Vagina (tissue), 2 donors: Measurements from ENCODE around the gene ASTN2. TPM values are rescaled to one million over a fixed set of nuclear protein-coding genes. Genes with fewer than 3 reads are reported as not detected.
A peak's percentile ranks its signal among the peaks of the same experiment; 100 is the strongest.

ENCODE experiments used
- DNase-seq, 2 donors: peaks; one replicate each; pipeline ENCODE4 v3.0.0-alpha.2; 2017; ENCODE audit errors: extremely low spot score in 2 of 2
- H3K27ac ChIP-seq: fragments of 200-600 bp; sonication (generic); one replicate; pipeline ENCODE4 v1.5.1; 2019
- H3K27me3 ChIP-seq: fragments of 200-600 bp; sonication (generic); one replicate; pipeline ENCODE4 v1.5.1; 2019
- H3K36me3 ChIP-seq, 2 donors: fragments of 200-600 bp; sonication (generic); one replicate each; pipeline ENCODE4 v1.5.1; 2017 to 2019
- H3K4me1 ChIP-seq: fragments of 200-600 bp; sonication (generic); one replicate; pipeline ENCODE4 v1.5.1; 2019
- H3K4me3 ChIP-seq, 2 donors: fragments of 200-600 bp; sonication (generic); 1 replicate in 1 of 2; 2 replicates in 1 of 2; pipeline ENCODE4 v1.5.1; 2016 to 2019
- H3K9me3 ChIP-seq: fragments of 200-600 bp; sonication (generic); one replicate; pipeline ENCODE4 v1.5.1; 2019
- CTCF ChIP-seq, 3 experiments: fragments of 450-650 bp in 2 of 3; fragments of 200-600 bp in 1 of 3; sonication (generic) in 1 of 3; IDR thresholded peaks; one replicate each; pipeline ENCODE4 v1.5.1; 2017 to 2019; ENCODE audit warnings: antibody characterized with exemption in 3 of 3, mild to moderate bottlenecking in 2 of 3, moderate library complexity in 2 of 3
- POLR2A ChIP-seq, 2 donors: fragments of 450-650 bp; IDR thresholded peaks; one replicate each; pipeline ENCODE4 v1.6.1; 2017; ENCODE audit warnings: antibody characterized with exemption in 2 of 2, mild to moderate bottlenecking in 2 of 2, moderate library complexity in 2 of 2
- POLR2AphosphoS5 ChIP-seq, 2 donors: sonication (generic); formaldehyde crosslinking; IDR thresholded peaks; one replicate each; pipeline ENCODE4 v1.9.0; 2017; ENCODE audit warnings: antibody characterized with exemption in 2 of 2, mild to moderate bottlenecking in 2 of 2, low read depth in 1 of 2; ENCODE audit not compliant: insufficient read depth in 1 of 2
- intact Hi-C: fragments of 100-400 bp; cut with DNase I; formaldehyde crosslinking; loops from one replicate; pipeline ENCODE4 v1.15.1; 2023
- total RNA-seq: library from RNA; depleted of rRNA; stranded (reverse); fragments of >200 nt; gene quantifications from one replicate; pipeline ENCODE4 v1.2.3, GENCODE V29; 2016

The ASTN2 gene
- total RNA-seq, 1 donor from 2014 or later = 4.4 TPM

GRCh38 chr9:116687074-116687753, 727.6 kb downstream of the ASTN2 start, which contains the start of gene TRIM32:
TRIM32 (plus strand) TSS chr9:116687305; CDS start chr9:116697743, 10,438 bp downstream.
- intact Hi-C loops = no loop called here
- H3K4me1 ChIP-seq = peaks cover 49% of the 10 kb centered on the region
- H3K4me3 ChIP-seq = peak within 1 kb of the TSS; percentile 79 to 81
- H3K27me3 ChIP-seq = no peaks in the 10 kb centered on the region
- TF ChIP-seq POLR2AphosphoS5 (IDR thresholded peaks at IDR 0.05; ENCODE audit: insufficient read depth in 1 of 2, low read depth in 1 of 2) = peak; percentile 7 to 68
- no peak for TF ChIP-seq POLR2A (IDR thresholded peaks at IDR 0.05)
- TF ChIP-seq CTCF (IDR thresholded peaks at IDR 0.05) = no peak
- peak within 1 kb of the TSS; percentile 86 for H3K27ac ChIP-seq
- DNase-seq = no peak
- no peaks in the 10 kb centered on the region for H3K9me3 ChIP-seq
- no peaks in the 10 kb centered on the region for H3K36me3 ChIP-seq

GRCh38 chr9:116686693-116687073, 728.2 kb downstream of the ASTN2 start:
- H3K4me1 ChIP-seq = peaks cover 44% of the 10 kb centered on the region
- no peaks in the 10 kb centered on the region for H3K27me3 ChIP-seq
- no peaks in the 10 kb centered on the region for H3K36me3 ChIP-seq
- H3K9me3 ChIP-seq = no peaks in the 10 kb centered on the region
- peak overlapping the region; percentile 79 to 81 for H3K4me3 ChIP-seq
- no peak for DNase-seq
- intact Hi-C loops = no loop called here
- TF ChIP-seq CTCF (IDR thresholded peaks at IDR 0.05) (no peak), POLR2AphosphoS5 (IDR thresholded peaks at IDR 0.05; ENCODE audit: insufficient read depth in 1 of 2, low read depth in 1 of 2) (no peak), POLR2A (IDR thresholded peaks at IDR 0.05) (no peak)
- H3K27ac ChIP-seq = peak overlapping the region; percentile 86

GRCh38 chr9:116686135-116686534, 728.7 kb downstream of the ASTN2 start:
- Histone ChIP-seq H3K4me3 (peak overlapping the region in 1 of 2 donors; percentile 79), H3K27ac (no peak overlapping the region)

GRCh38 chr9:116685166-116685565, 729.7 kb downstream of the ASTN2 start:
- TF ChIP-seq POLR2A (IDR thresholded peaks at IDR 0.05) = no peak
- TF ChIP-seq CTCF (IDR thresholded peaks at IDR 0.05) = no peak
- TF ChIP-seq POLR2AphosphoS5 (IDR thresholded peaks at IDR 0.05; ENCODE audit: insufficient read depth in 1 of 2, low read depth in 1 of 2) = no peak
- H3K4me3 ChIP-seq = no peak overlapping the region
- no peaks in the 10 kb centered on the region for H3K9me3 ChIP-seq
- H3K27me3 ChIP-seq = no peaks in the 10 kb centered on the region
- intact Hi-C loops = no loop called here
- H3K36me3 ChIP-seq = no peaks in the 10 kb centered on the region
- no peak overlapping the region for H3K27ac ChIP-seq
- peaks cover 36% of the 10 kb centered on the region for H3K4me1 ChIP-seq
- DNase-seq = no peak

More at GRCh38 chr9:116686135-116686534, 728.7 kb downstream of the ASTN2 start:
- H3K36me3 ChIP-seq = no peaks in the 10 kb centered on the region
- H3K4me1 ChIP-seq = peaks cover 38% of the 10 kb centered on the region
- no peak for DNase-seq
- no peaks in the 10 kb centered on the region for H3K27me3 ChIP-seq
- no peaks in the 10 kb centered on the region for H3K9me3 ChIP-seq
- intact Hi-C loops = no loop called here
- TF ChIP-seq CTCF (IDR thresholded peaks at IDR 0.05) (no peak), POLR2AphosphoS5 (IDR thresholded peaks at IDR 0.05; ENCODE audit: insufficient read depth in 1 of 2, low read depth in 1 of 2) (no peak), POLR2A (IDR thresholded peaks at IDR 0.05) (no peak)

GRCh38 chr9:116683535-116683934, 731.3 kb downstream of the ASTN2 start:
- intact Hi-C loops = no loop called here
- no peaks in the 10 kb centered on the region for H3K9me3 ChIP-seq

More at GRCh38 chr9:116683535-116683934, 731.3 kb downstream of the ASTN2 start:
- Histone ChIP-seq H3K36me3 (no peaks in the 10 kb centered on the region), H3K27ac (no peak overlapping the region), H3K27me3 (no peaks in the 10 kb centered on the region), H3K4me1 (peaks cover 19% of the 10 kb centered on the region), H3K4me3 (no peak overlapping the region)
- no peak for DNase-seq
- no peak for TF ChIP-seq POLR2A (IDR thresholded peaks at IDR 0.05)
- TF ChIP-seq CTCF (IDR thresholded peaks at IDR 0.05) = no peak
- TF ChIP-seq POLR2AphosphoS5 (IDR thresholded peaks at IDR 0.05; ENCODE audit: insufficient read depth in 1 of 2, low read depth in 1 of 2) = no peak
